ENCODE results near the gene EDC4. TPM values are rescaled to one million over a fixed set of nuclear protein-coding genes. Genes with fewer than 3 reads are reported as not detected.
A peak's percentile ranks its signal among the peaks of the same experiment; 100 is the strongest.

The EDC4 gene
- total RNA-seq, 1 donor from 2014 or later, result 64.8 TPM

DNA sequence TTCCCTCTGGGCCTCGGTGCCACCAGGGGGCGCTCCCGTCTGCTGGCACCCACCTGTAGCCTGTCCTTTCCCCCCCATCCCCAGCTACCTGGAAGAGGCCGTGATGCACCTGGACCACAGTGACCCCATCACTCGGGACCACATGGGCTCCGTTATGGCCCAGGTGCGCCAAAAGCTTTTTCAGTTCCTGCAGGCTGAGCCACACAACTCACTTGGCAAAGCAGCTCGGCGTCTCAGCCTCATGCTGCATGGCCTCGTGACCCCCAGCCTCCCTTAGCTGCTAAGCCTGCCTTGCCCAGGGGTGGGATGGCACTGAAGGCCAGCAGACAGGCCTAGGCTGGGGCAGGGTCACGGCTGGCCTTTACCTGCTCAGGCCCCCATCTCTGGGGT is 11.0 kb downstream of the EDC4 start:
- no peak overlapping the region for H2AFZ ChIP-seq (ENCODE audit: low read depth, low read length)
- Mint-ChIP-seq H3K9me3 (ENCODE audit: unreplicated experiment) (no peaks in the 10 kb centered on the region), H3K4me1 (ENCODE audit: low read depth, unreplicated experiment) (peaks cover 7% of the 10 kb centered on the region), H3K36me3 (ENCODE audit: low read depth, unreplicated experiment) (peaks cover 21% of the 10 kb centered on the region), H3K27me3 (ENCODE audit: low read depth, unreplicated experiment) (no peaks in the 10 kb centered on the region), H3K27ac (ENCODE audit: unreplicated experiment) (no peak overlapping the region), H3K4me3 (ENCODE audit: unreplicated experiment) (no peak overlapping the region)
- H3K27me3 ChIP-seq (ENCODE audit: insufficient read depth, low read length), result no peaks in the 10 kb centered on the region
- peaks cover 6% of the 10 kb centered on the region for H3K4me1 ChIP-seq (ENCODE audit: insufficient read depth, low read length)
- H3K27ac ChIP-seq (ENCODE audit: low read depth, low read length), result no peak overlapping the region
- no peak for FAIRE-seq
- H3K4me3 ChIP-seq (ENCODE audit: insufficient read depth, low read depth, low read length), result no peak overlapping the region
- H3K4me2 ChIP-seq (ENCODE audit: low read length), result no peak overlapping the region
- H3K36me3 ChIP-seq (ENCODE audit: insufficient read depth, low read length), result peaks cover 22% of the 10 kb centered on the region
- no peaks in the 10 kb centered on the region for H3K9me3 ChIP-seq (ENCODE audit: insufficient read depth, low read depth, low read length)
- peaks cover 45% of the 10 kb centered on the region for H4K20me1 ChIP-seq (ENCODE audit: insufficient read depth, low read length)
- no peaks in the 10 kb centered on the region for H3K79me2 ChIP-seq (ENCODE audit: insufficient read depth, low read length)
- no peak overlapping the region for H3K9ac ChIP-seq (ENCODE audit: low read length)
- TF ChIP-seq EZH2 (IDR thresholded peaks at IDR 0.05; ENCODE audit: insufficient read depth, low read length), result no peak
- TF ChIP-seq, protein P1, sequence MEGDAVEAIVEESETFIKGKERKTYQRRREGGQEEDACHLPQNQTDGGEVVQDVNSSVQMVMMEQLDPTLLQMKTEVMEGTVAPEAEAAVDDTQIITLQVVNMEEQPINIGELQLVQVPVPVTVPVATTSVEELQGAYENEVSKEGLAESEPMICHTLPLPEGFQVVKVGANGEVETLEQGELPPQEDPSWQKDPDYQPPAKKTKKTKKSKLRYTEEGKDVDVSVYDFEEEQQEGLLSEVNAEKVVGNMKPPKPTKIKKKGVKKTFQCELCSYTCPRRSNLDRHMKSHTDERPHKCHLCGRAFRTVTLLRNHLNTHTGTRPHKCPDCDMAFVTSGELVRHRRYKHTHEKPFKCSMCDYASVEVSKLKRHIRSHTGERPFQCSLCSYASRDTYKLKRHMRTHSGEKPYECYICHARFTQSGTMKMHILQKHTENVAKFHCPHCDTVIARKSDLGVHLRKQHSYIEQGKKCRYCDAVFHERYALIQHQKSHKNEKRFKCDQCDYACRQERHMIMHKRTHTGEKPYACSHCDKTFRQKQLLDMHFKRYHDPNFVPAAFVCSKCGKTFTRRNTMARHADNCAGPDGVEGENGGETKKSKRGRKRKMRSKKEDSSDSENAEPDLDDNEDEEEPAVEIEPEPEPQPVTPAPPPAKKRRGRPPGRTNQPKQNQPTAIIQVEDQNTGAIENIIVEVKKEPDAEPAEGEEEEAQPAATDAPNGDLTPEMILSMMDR (IDR thresholded peaks at IDR 0.05; ENCODE audit: insufficient read depth, low read depth, low read length), result peak; percentile 61
- no peak for DNase-seq (ENCODE audit: low read depth)

DNA sequence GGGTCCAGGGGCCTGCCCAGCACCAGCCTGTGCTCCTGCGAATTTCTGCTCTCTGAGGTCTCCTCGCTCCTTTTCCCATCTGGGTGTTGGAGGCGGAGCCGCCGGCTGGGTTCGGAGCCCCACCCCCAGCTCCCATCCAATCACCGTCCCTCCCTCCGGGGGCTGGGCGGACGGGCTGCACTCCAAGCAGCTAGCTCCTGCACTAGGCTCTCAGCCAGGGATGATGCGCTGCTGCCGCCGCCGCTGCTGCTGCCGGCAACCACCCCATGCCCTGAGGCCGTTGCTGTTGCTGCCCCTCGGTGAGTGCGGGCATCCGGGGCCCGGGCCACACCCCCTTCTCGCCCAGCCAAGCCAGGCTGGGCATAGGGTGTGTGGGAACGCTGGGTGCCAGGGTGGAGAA is 11.8 kb downstream of the EDC4 start, which contains the start of gene NRN1L:
NRN1L (plus strand) TSS at position 202 of the 400 bp plus-strand sequence; CDS start at position 221, 19 bp downstream.
- no peak for FAIRE-seq
- Mint-ChIP-seq H3K4me1 (ENCODE audit: low read depth, unreplicated experiment) (peaks cover 7% of the 10 kb centered on the region), H3K9me3 (ENCODE audit: unreplicated experiment) (no peaks in the 10 kb centered on the region), H3K4me3 (ENCODE audit: unreplicated experiment) (peak within 1 kb of the TSS; percentile 9), H3K27me3 (ENCODE audit: low read depth, unreplicated experiment) (no peaks in the 10 kb centered on the region), H3K36me3 (ENCODE audit: low read depth, unreplicated experiment) (peaks cover 16% of the 10 kb centered on the region), H3K27ac (ENCODE audit: unreplicated experiment) (no peak within 1 kb of the TSS)
- H3K79me2 ChIP-seq (ENCODE audit: insufficient read depth, low read length), result no peaks in the 10 kb centered on the region
- H3K36me3 ChIP-seq (ENCODE audit: insufficient read depth, low read length), result peaks cover 16% of the 10 kb centered on the region
- H3K9me3 ChIP-seq (ENCODE audit: insufficient read depth, low read depth, low read length), result no peaks in the 10 kb centered on the region
- H3K4me1 ChIP-seq (ENCODE audit: insufficient read depth, low read length), result peaks cover 6% of the 10 kb centered on the region
- no peak within 1 kb of the TSS for H3K9ac ChIP-seq (ENCODE audit: low read length)
- no peak within 1 kb of the TSS for H3K4me3 ChIP-seq (ENCODE audit: insufficient read depth, low read depth, low read length)
- TF ChIP-seq, protein P1 (IDR thresholded peaks at IDR 0.05; ENCODE audit: insufficient read depth, low read depth, low read length), result no peak
- TF ChIP-seq EZH2 (IDR thresholded peaks at IDR 0.05; ENCODE audit: insufficient read depth, low read length), result no peak
- peak; percentile 70 for DNase-seq (ENCODE audit: low read depth)
- peak within 1 kb of the TSS; percentile 62 for H3K4me2 ChIP-seq (ENCODE audit: low read length)
- H3K27ac ChIP-seq (ENCODE audit: low read depth, low read length), result no peak within 1 kb of the TSS
- no peak within 1 kb of the TSS for H2AFZ ChIP-seq (ENCODE audit: low read depth, low read length)
- H3K27me3 ChIP-seq (ENCODE audit: insufficient read depth, low read length), result no peaks in the 10 kb centered on the region
- H4K20me1 ChIP-seq (ENCODE audit: insufficient read depth, low read length), result peaks cover 42% of the 10 kb centered on the region

DNA sequence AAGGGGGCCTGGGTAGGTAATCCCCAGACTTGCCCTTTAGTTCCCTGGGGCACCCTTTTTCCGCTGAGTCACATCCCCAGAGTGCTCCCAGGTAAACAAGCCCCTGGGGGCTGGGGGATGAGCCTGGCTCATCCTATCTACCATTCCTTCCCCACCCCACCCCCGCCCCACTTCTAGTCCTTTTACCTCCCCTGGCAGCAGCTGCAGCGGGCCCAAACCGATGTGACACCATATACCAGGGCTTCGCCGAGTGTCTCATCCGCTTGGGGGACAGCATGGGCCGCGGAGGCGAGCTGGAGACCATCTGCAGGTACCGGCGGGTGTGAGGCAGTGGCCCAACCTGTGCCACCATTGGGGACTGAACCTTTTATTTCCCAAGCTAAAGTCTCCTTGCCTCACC is 12.7 kb downstream of the EDC4 start:
- no peak overlapping the region for H3K27ac ChIP-seq (ENCODE audit: low read depth, low read length)
- Mint-ChIP-seq H3K9me3 (ENCODE audit: unreplicated experiment) (no peaks in the 10 kb centered on the region), H3K36me3 (ENCODE audit: low read depth, unreplicated experiment) (peaks cover 16% of the 10 kb centered on the region), H3K4me1 (ENCODE audit: low read depth, unreplicated experiment) (peaks cover 7% of the 10 kb centered on the region), H3K4me3 (ENCODE audit: unreplicated experiment) (no peak overlapping the region), H3K27ac (ENCODE audit: unreplicated experiment) (no peak overlapping the region), H3K27me3 (ENCODE audit: low read depth, unreplicated experiment) (no peaks in the 10 kb centered on the region)
- peaks cover 16% of the 10 kb centered on the region for H3K36me3 ChIP-seq (ENCODE audit: insufficient read depth, low read length)
- no peaks in the 10 kb centered on the region for H3K79me2 ChIP-seq (ENCODE audit: insufficient read depth, low read length)
- peaks cover 6% of the 10 kb centered on the region for H3K4me1 ChIP-seq (ENCODE audit: insufficient read depth, low read length)
- H3K4me3 ChIP-seq (ENCODE audit: insufficient read depth, low read depth, low read length), result no peak overlapping the region
- no peak overlapping the region for H2AFZ ChIP-seq (ENCODE audit: low read depth, low read length)
- no peak overlapping the region for H3K4me2 ChIP-seq (ENCODE audit: low read length)
- TF ChIP-seq, protein P1 (IDR thresholded peaks at IDR 0.05; ENCODE audit: insufficient read depth, low read depth, low read length), result no peak
- TF ChIP-seq EZH2 (IDR thresholded peaks at IDR 0.05; ENCODE audit: insufficient read depth, low read length), result no peak
- DNase-seq (ENCODE audit: low read depth) (no peak), FAIRE-seq (no peak)
- no peak overlapping the region for H3K9ac ChIP-seq (ENCODE audit: low read length)
- H3K9me3 ChIP-seq (ENCODE audit: insufficient read depth, low read depth, low read length), result no peaks in the 10 kb centered on the region
- no peaks in the 10 kb centered on the region for H3K27me3 ChIP-seq (ENCODE audit: insufficient read depth, low read length)
- peaks cover 36% of the 10 kb centered on the region for H4K20me1 ChIP-seq (ENCODE audit: insufficient read depth, low read length)
